Uterus (tissue), 2 donors: ENCODE data around the gene MTFMT.

Experiments used
- CTCF ChIP-seq, 4 experiments: fragments of 200-600 bp in 2 of 4; fragments of 450-650 bp in 2 of 4; sonication (generic) in 2 of 4; IDR thresholded peaks; one replicate each; pipeline ENCODE4 v1.5.1; 2016 to 2019; ENCODE audit warnings: antibody characterized with exemption in 4 of 4, mild to moderate bottlenecking in 2 of 4, moderate library complexity in 1 of 4
- POLR2A ChIP-seq, 2 donors: fragments of 450-650 bp; IDR thresholded peaks; one replicate each; pipeline ENCODE4 v1.6.1; 2016; ENCODE audit warnings: antibody characterized with exemption in 2 of 2, mild to moderate bottlenecking in 1 of 2, moderate library complexity in 1 of 2

- no peak for TF ChIP-seq CTCF (IDR thresholded peaks at IDR 0.05)
- TF ChIP-seq POLR2A (IDR thresholded peaks at IDR 0.05): no peak
Observed at GRCh38 chr15:64997066-64997465, 32.4 kb downstream of the MTFMT start.
